GM18907 (cell line): ENCODE measurements around the gene PYGO2.

ENCODE experiments used
- ATAC-seq: cut with Tn5 transposase; IDR thresholded peaks from one replicate; pipeline ENCODE4 v1.9.1; 2021; ENCODE audit warnings: mild to moderate bottlenecking, moderate library complexity; ENCODE audit not compliant: unreplicated experiment

The PYGO2 gene

GRCh38 chr1:154963643-154964042 lies 2.1 kb upstream of the PYGO2 start:
- ATAC-seq: no peak

GRCh38 chr1:154962795-154963330 lies 1.3 kb upstream of the PYGO2 start:
- no peak for ATAC-seq

- peak; percentile 4 for ATAC-seq
Measured at GRCh38 chr1:154962156-154962749, 671 bp upstream of the PYGO2 start.

- ATAC-seq: no peak
Measured at GRCh38 chr1:154960446-154961136, 991 bp downstream of the PYGO2 start.

GRCh38 chr1:154959426-154959780 lies 2.2 kb downstream of the PYGO2 start:
- no peak for ATAC-seq

- no peak for ATAC-seq
Measured at GRCh38 chr1:154958681-154959425, 2.7 kb downstream of the PYGO2 start.

- no peak for ATAC-seq
Measured at GRCh38 chr1:154958036-154958435, 3.5 kb downstream of the PYGO2 start.

GRCh38 chr1:154957091-154957657 lies 4.4 kb downstream of the PYGO2 start:
- no peak for ATAC-seq

GRCh38 chr1:154956544-154956941 lies 5.0 kb downstream of the PYGO2 start:
- ATAC-seq: no peak

GRCh38 chr1:154955718-154956543 lies 5.7 kb downstream of the PYGO2 start, which contains the start of gene PBXIP1:
Gene PBXIP1, minus strand, starts transcription at chr1:154956099. Its CDS starts 2,378 bp downstream, at chr1:154953721.
- ATAC-seq: peak; percentile 57

- no peak for ATAC-seq
Measured at GRCh38 chr1:154955039-154955717, 6.4 kb downstream of the PYGO2 start.

- no peak for ATAC-seq
Measured at GRCh38 chr1:154954541-154954940, 7.0 kb downstream of the PYGO2 start.

GRCh38 chr1:154953611-154954038 lies 8.0 kb downstream of the PYGO2 start:
- no peak for ATAC-seq

GRCh38 chr1:154952664-154953063 lies 8.9 kb downstream of the PYGO2 start:
- no peak for ATAC-seq

- no peak for ATAC-seq
Measured at GRCh38 chr1:154951901-154952657, 9.5 kb downstream of the PYGO2 start.

GRCh38 chr1:154948079-154948478 lies 13.5 kb downstream of the PYGO2 start:
- ATAC-seq: no peak

GRCh38 chr1:154945962-154946850 lies 15.4 kb downstream of the PYGO2 start:
- no peak for ATAC-seq
